IMR-90 (cell line): ENCODE measurements around the gene RUBCN. TPM values are rescaled to one million over a fixed set of nuclear protein-coding genes. Genes with fewer than 3 reads are reported as not detected.
A peak's percentile ranks its signal among the peaks of the same experiment; 100 is the strongest.

Experiments used
- ATAC-seq: fragments of 200-7000 bp; cut with Tn5 transposase; 2 replicates; pipeline ENCODE4 v1.9.1; 2020; ENCODE audit warnings: low read depth, mild to moderate bottlenecking, moderate library complexity
- BruUV-seq: library from RNA; stranded (reverse); fragments of 400-500 nt; replicated peaks from 2 replicates; lab custom pipeline; 2021; lab: Mats Ljungman, UMichigan
- CTCF ChIA-PET: fragments of 300-600 bp; formaldehyde crosslinking; extraction: SDS; loops from one replicate; lab custom pipeline; 2021; ENCODE audit warnings: antibody characterized with exemption; lab: Yijun Ruan, JAX
- POLR2A ChIA-PET: fragments of 300-600 bp; sonication (Branson Sonifier 250); formaldehyde crosslinking; loops from one replicate; lab custom pipeline; 2022; ENCODE audit warnings: antibody characterized with exemption; ENCODE audit not compliant: unreplicated experiment; lab: Charles Lee
- DNase-seq: peaks from one replicate; pipeline ENCODE4 v3.0.0; 2013
- H2AFZ ChIP-seq: replicated peaks from 2 replicates; pipeline ENCODE3; 2013; ENCODE audit warnings: low read length, mild to moderate bottlenecking; ENCODE audit not compliant: poor library complexity
- H2AK5ac ChIP-seq: 2 replicates; pipeline ENCODE4 v1.6.1; 2013; ENCODE audit warnings: low read depth, low read length, inconsistent platforms
- H2AK9ac ChIP-seq: replicated peaks from 2 replicates; pipeline ENCODE3; 2013; ENCODE audit warnings: mild to moderate bottlenecking, low read depth, low read length, moderate library complexity; ENCODE audit not compliant: poor library complexity
- H2BK120ac ChIP-seq: 2 replicates; pipeline ENCODE4 v1.6.1; 2013; ENCODE audit warnings: low read depth, low read length, inconsistent platforms
- H2BK15ac ChIP-seq: 3 replicates; pipeline ENCODE4 v1.6.1; 2013; ENCODE audit warnings: low read depth, low read length, inconsistent platforms
- H2BK20ac ChIP-seq: 2 replicates; pipeline ENCODE4 v1.6.1; 2013; ENCODE audit warnings: low read depth, mild to moderate bottlenecking, inconsistent platforms, low read length, moderate library complexity
- H2BK5ac ChIP-seq: 2 replicates; pipeline ENCODE4 v1.6.1; 2013; ENCODE audit warnings: mild to moderate bottlenecking, low read depth, low read length, inconsistent platforms; ENCODE audit not compliant: poor library complexity, severe bottlenecking
- H3K14ac ChIP-seq: replicated peaks from 2 replicates; pipeline ENCODE4 v1.6.1; 2013; ENCODE audit warnings: low read depth, low read length, inconsistent platforms
- H3K18ac ChIP-seq: 2 replicates; pipeline ENCODE4 v1.6.1; 2013; ENCODE audit warnings: low read depth, low read length, control low read depth
- H3K23ac ChIP-seq: 2 replicates; pipeline ENCODE4 v1.6.1; 2013; ENCODE audit warnings: low read depth, low read length, inconsistent platforms
- H3K27ac ChIP-seq: 2 replicates; pipeline ENCODE4 v1.5.1; 2013; ENCODE audit warnings: mild to moderate bottlenecking, control low read depth, low read length; ENCODE audit not compliant: insufficient read depth
- H3K27me3 ChIP-seq: 2 replicates; pipeline ENCODE4 v1.6.1; 2013; ENCODE audit warnings: low read length; ENCODE audit not compliant: control insufficient read depth, insufficient read depth
- H3K36me3 ChIP-seq: 2 replicates; pipeline ENCODE4 v1.6.1; 2013; ENCODE audit warnings: low read length, mixed read lengths; ENCODE audit not compliant: control insufficient read depth, insufficient read depth
- H3K4ac ChIP-seq: 2 replicates; pipeline ENCODE4 v1.6.1; 2013; ENCODE audit warnings: low read depth, low read length, inconsistent platforms
- H3K4me1 ChIP-seq: 2 replicates; pipeline ENCODE4 v1.6.1; 2013; ENCODE audit warnings: low read length, mixed read lengths; ENCODE audit not compliant: control insufficient read depth, insufficient read depth
- H3K4me2 ChIP-seq: 2 replicates; pipeline ENCODE4 v1.6.1; 2013; ENCODE audit warnings: low read depth, mild to moderate bottlenecking, control low read depth, low read length, moderate library complexity
- H3K4me3 ChIP-seq: 2 replicates; pipeline ENCODE4 v1.5.1; 2013; ENCODE audit warnings: low read depth, mild to moderate bottlenecking, control low read depth, low read length, moderate library complexity; ENCODE audit not compliant: insufficient read depth
- H3K56ac ChIP-seq: 2 replicates; pipeline ENCODE4 v1.6.1; 2013; ENCODE audit warnings: low read length, inconsistent platforms; ENCODE audit not compliant: insufficient read depth; ENCODE audit errors: extremely low read depth
- H3K79me1 ChIP-seq, 2 experiments: 2 replicates each; pipeline ENCODE4 v1.6.1; 2013; ENCODE audit warnings: low read length in 2 of 2, inconsistent platforms in 1 of 2, low read depth in 1 of 2
- H3K9ac ChIP-seq: 2 replicates; pipeline ENCODE4 v1.6.1; 2013; ENCODE audit warnings: low read depth, low read length, control low read depth
- H3K9me1 ChIP-seq: 2 replicates; pipeline ENCODE4 v1.6.1; 2013; ENCODE audit warnings: low read length, inconsistent platforms; ENCODE audit not compliant: insufficient read depth
- H3K9me3 ChIP-seq: 2 replicates; pipeline ENCODE4 v1.6.1; 2013; ENCODE audit warnings: low read length; ENCODE audit not compliant: control insufficient read depth, insufficient read depth
- H4K20me1 ChIP-seq: 2 replicates; pipeline ENCODE4 v1.6.1; 2013; ENCODE audit warnings: low read length, inconsistent platforms; ENCODE audit not compliant: insufficient read depth
- H4K5ac ChIP-seq: 2 replicates; pipeline ENCODE4 v1.6.1; 2013; ENCODE audit warnings: mild to moderate bottlenecking, low read depth, low read length, control low read depth
- H4K8ac ChIP-seq, 2 experiments: 2 replicates each; pipeline ENCODE4 v1.6.1; 2013; ENCODE audit warnings: low read depth in 2 of 2, low read length in 2 of 2, control low read depth in 1 of 2, inconsistent platforms in 1 of 2
- H4K91ac ChIP-seq: 2 replicates; pipeline ENCODE4 v1.6.1; 2013; ENCODE audit warnings: low read depth, low read length, inconsistent platforms; ENCODE audit not compliant: insufficient read depth
- BHLHE40 ChIP-seq: fragments of 150-350 bp; IDR thresholded peaks from 2 replicates; pipeline ENCODE4 v1.6.1; 2016; ENCODE audit warnings: mild to moderate bottlenecking, low read depth, low read length
- CEBPB ChIP-seq: IDR thresholded peaks from 2 replicates; pipeline ENCODE4 v1.6.1; 2012; ENCODE audit warnings: low read depth, low read length, improper control_type of control experiment
- CHD1 ChIP-seq: IDR thresholded peaks from 2 replicates; pipeline ENCODE4 v1.6.1; 2012; ENCODE audit warnings: low read depth, low read length, improper control_type of control experiment
- CTCF ChIP-seq: conservative IDR thresholded peaks from 2 replicates; pipeline ENCODE4 v1.5.1; 2012; ENCODE audit warnings: mild to moderate bottlenecking, low read depth, low read length, improper control_type of control experiment
- ELK1 ChIP-seq: fragments of 150-350 bp; IDR thresholded peaks from 2 replicates; pipeline ENCODE4 v1.6.1; 2016; ENCODE audit warnings: low read depth, mild to moderate bottlenecking, low read length, moderate library complexity, borderline replicate concordance
- FOS ChIP-seq: fragments of 150-350 bp; IDR thresholded peaks from 2 replicates; pipeline ENCODE4 v1.6.1; 2016; ENCODE audit warnings: low read depth, low read length
- MAFK ChIP-seq: IDR thresholded peaks from 2 replicates; pipeline ENCODE4 v1.6.1; 2012; ENCODE audit warnings: low read depth, low read length, improper control_type of control experiment
- MAZ ChIP-seq: IDR thresholded peaks from 2 replicates; pipeline ENCODE4 v1.6.1; 2012; ENCODE audit warnings: low read depth, mild to moderate bottlenecking, low read length, improper control_type of control experiment, moderate library complexity, borderline replicate concordance
- MXI1 ChIP-seq: IDR thresholded peaks from 2 replicates; pipeline ENCODE4 v1.6.1; 2012; ENCODE audit warnings: low read depth, mild to moderate bottlenecking, low read length, moderate library complexity, borderline replicate concordance
- NFE2L2 ChIP-seq: fragments of 150-350 bp; IDR thresholded peaks from 2 replicates; pipeline ENCODE4 v1.6.1; 2016; ENCODE audit warnings: low read depth, mild to moderate bottlenecking, low read length
- POLR2A ChIP-seq: IDR thresholded peaks from 2 replicates; pipeline ENCODE4 v1.6.1; 2012; ENCODE audit warnings: mild to moderate bottlenecking, low read depth, low read length
- RAD21 ChIP-seq: IDR thresholded peaks from 2 replicates; pipeline ENCODE4 v1.6.1; 2012; ENCODE audit warnings: low read length, improper control_type of control experiment
- RCOR1 ChIP-seq: IDR thresholded peaks from 2 replicates; pipeline ENCODE4 v1.6.1; 2012; ENCODE audit warnings: mild to moderate bottlenecking, low read length, improper control_type of control experiment; ENCODE audit not compliant: insufficient replicate concordance
- RFX5 ChIP-seq: IDR thresholded peaks from 2 replicates; pipeline ENCODE4 v1.8.0; 2012; ENCODE audit warnings: low read depth, mild to moderate bottlenecking, low read length, moderate library complexity
- SMC3 ChIP-seq: fragments of 150-350 bp; IDR thresholded peaks from 2 replicates; pipeline ENCODE4 v1.6.1; 2016; ENCODE audit warnings: low read depth, mild to moderate bottlenecking, antibody characterized with exemption, low read length, moderate library complexity
- USF2 ChIP-seq: fragments of 150-350 bp; IDR thresholded peaks from 2 replicates; pipeline ENCODE4 v1.6.1; 2017; ENCODE audit warnings: mild to moderate bottlenecking, antibody characterized with exemption, low read length, low read depth
- WGBS, 2 experiments: methylation state at CpG; one replicate each; pipeline versions ENCODE4 v1.1.5 to v1.1.7; 2013; ENCODE audit warnings: missing lambda C conversion rate in 2 of 2; ENCODE audit not compliant: insufficient read length in 1 of 2; ENCODE audit errors: extremely low coverage in 2 of 2; 5-methylcytosine and 5-hydroxymethylcytosine counted together
- dilution Hi-C: fragments of 300-500 bp; cut with HindIII; formaldehyde crosslinking; loops from one replicate; pipeline ENCODE4 v1.14.3; 2018; ENCODE audit warnings: low sequenced_read_pairs; ENCODE audit not compliant: unreplicated experiment
- in situ Hi-C: fragments of 300-500 bp; cut with MboI; formaldehyde crosslinking; loops from 3 replicates; pipeline ENCODE4 v1.14.3; 2019; ENCODE audit warnings: low sequenced_read_pairs, inconsistent platforms, mixed read lengths
- intact Hi-C: fragments of 100-400 bp; cut with micrococcal nuclease; formaldehyde crosslinking; loops from 2 replicates; pipeline ENCODE4 v1.10.0; 2022
- polyA plus RNA-seq, 3 experiments: library from polyadenylated mRNA; depleted of rRNA; stranded (reverse); fragments of >200 nt; gene quantifications; 2 replicates each; pipeline ENCODE4 v1.2.3, GENCODE V29; 2012; ENCODE audit warnings: low replicate concordance in 1 of 3
- total RNA-seq: library from RNA; depleted of rRNA; stranded (reverse); fragments of >200 nt; gene quantifications from 2 replicates; pipeline ENCODE4 v1.2.3, GENCODE V29; 2012

RUBCN gene
- total and polyA plus RNA-seq, 2 of the 4 experiments (the other 2 are of a cell fraction), result 10.8 to 12.6 TPM

- Histone ChIP-seq H3K9me3 (no peaks in the 10 kb centered on the region), H3K9me1 (peaks cover 6% of the 10 kb centered on the region; the same call in 1 of the 2 replicates), H3K18ac (no peak overlapping the region), H3K79me1 (peaks cover 11 to 40% of the 10 kb centered on the region in 2 experiments; a peak in 3 of 4 replicates), H2BK5ac (no peak overlapping the region), H2BK120ac (no peak overlapping the region), H2AK5ac (no peak overlapping the region), H2BK15ac (no peak overlapping the region), H3K4me2 (no peak overlapping the region), H3K14ac (no peak overlapping the region), H4K8ac (no peak overlapping the region), H3K23ac (no peak overlapping the region), H3K4me3 (no peak overlapping the region), H3K27ac (no peak overlapping the region), H3K56ac (no peak overlapping the region), H3K4me1 (peaks cover 4% of the 10 kb centered on the region), H4K20me1 (peaks cover 44% of the 10 kb centered on the region), H3K27me3 (no peaks in the 10 kb centered on the region), H3K36me3 (peaks cover 6% of the 10 kb centered on the region), H3K9ac (no peak overlapping the region), H4K91ac (no peak overlapping the region), H2AFZ (no peak overlapping the region), H3K4ac (no peak overlapping the region), H2BK20ac (no peak overlapping the region), H4K5ac (no peak overlapping the region), H2AK9ac (no peak overlapping the region)
- BruUV-seq, result no TSS peak
- ATAC-seq, result peak; percentile 40; the same call in 1 of the 2 replicates
- WGBS, 2 experiments, result no CpG with 5 or more reads among the region's 3 CpGs
- intact Hi-C loops (no loop called here), dilution Hi-C loops (no loop called here), in situ Hi-C loops (no loop called here)
- TF ChIP-seq CTCF (no peak), CEBPB (no peak), MAZ (no peak), RAD21 (no peak), USF2 (no peak), BHLHE40 (no peak), ELK1 (no peak), POLR2A (no peak), MXI1 (no peak), FOS (no peak), RFX5 (no peak), CHD1 (no peak), MAFK (no peak), NFE2L2 (no peak), RCOR1 (no peak), SMC3 (no peak)
- CTCF ChIA-PET, result no interaction called here
- POLR2A ChIA-PET, result no interaction called here
- DNase-seq, result no peak
Measured at GRCh38 chr3:197756704-197757103, 20.0 kb upstream of the RUBCN start.
